Activated CD8-positive, alpha-beta memory T cell treated with anti-CD3 and anti-CD28 coated beads, Interleukin-2, amount 50 U/mL, for 1 hour (primary cell): ENCODE data around the gene GARIN1A.
"Not testable (repeated sequence)": the region's sequence is repeated elsewhere in the genome, so short reads cannot be mapped to it uniquely, and the experiment has no call there.

ENCODE experiments used
- DNase-seq: peaks from one replicate; pipeline ENCODE4 v3.0.0-alpha.2; 2020; ENCODE audit errors: extremely low read depth

GARIN1A gene

GRCh38 chr7:128683738-128684137 lies 11.6 kb downstream of the GARIN1A start:
- DNase-seq, result not testable (repeated sequence)

DNA sequence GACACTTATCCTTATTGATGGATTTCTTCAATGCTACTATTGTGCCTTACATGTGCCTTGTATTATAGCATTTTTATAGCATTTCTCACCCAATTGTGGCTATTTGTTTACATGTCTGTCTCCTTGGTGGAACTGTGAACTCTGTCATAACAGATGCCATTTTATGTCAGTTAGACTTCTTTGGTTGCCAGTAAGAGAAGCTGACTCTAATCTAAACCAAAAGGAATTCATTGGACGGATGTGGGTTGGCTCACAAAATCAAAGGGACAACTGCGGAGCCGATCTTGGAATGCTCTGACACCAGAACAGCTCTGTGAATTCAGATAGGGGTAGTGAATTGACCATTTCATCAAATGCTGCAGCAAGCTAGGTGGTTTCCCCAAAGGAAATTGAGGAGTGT lies 15.0 kb downstream of the GARIN1A start:
- no peak for DNase-seq

DNA sequence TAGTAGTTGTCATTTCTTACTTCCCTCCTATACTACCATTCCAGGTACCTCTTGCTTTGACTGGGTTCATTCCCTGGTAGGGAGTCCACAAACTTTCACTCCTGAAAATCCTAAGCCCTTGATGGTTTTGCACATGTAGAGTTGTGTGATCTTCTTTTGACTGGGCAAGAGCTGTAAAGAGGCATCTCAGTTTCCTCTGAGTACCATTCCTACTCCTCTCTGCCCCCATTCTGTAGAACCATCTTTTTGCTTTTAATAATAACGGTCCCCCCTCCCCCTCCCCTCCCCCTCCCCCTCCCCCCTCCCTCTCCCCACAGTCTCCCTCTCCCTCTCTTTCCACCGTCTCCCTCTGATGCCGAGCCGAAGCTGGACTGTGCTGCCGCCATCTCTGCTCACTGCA lies 16.4 kb downstream of the GARIN1A start:
- DNase-seq, result no peak

- not testable (repeated sequence) for DNase-seq
These were observed 17.3 kb downstream of the GARIN1A start for GRCh38 chr7:128689161-128689935.

DNA sequence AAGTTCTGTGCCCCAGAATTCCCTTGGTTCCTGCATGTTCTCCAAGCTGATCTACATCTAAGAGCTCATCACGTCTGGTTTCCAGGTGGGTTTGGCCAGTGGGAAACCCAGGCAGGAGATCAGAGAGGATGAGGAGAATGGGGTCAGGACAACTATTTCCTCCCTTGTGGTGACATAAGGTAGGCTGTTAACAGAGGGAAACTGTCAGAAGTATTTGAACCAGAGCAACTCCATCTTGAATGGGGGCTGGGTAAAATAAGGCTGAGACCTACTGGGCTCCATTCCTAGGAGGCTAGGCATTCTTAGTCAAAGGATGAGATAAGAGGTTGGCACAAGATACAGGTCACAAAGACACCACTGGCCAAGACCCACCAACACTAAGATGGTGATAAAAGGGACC lies 19.1 kb downstream of the GARIN1A start:
- DNase-seq, result no peak

DNA sequence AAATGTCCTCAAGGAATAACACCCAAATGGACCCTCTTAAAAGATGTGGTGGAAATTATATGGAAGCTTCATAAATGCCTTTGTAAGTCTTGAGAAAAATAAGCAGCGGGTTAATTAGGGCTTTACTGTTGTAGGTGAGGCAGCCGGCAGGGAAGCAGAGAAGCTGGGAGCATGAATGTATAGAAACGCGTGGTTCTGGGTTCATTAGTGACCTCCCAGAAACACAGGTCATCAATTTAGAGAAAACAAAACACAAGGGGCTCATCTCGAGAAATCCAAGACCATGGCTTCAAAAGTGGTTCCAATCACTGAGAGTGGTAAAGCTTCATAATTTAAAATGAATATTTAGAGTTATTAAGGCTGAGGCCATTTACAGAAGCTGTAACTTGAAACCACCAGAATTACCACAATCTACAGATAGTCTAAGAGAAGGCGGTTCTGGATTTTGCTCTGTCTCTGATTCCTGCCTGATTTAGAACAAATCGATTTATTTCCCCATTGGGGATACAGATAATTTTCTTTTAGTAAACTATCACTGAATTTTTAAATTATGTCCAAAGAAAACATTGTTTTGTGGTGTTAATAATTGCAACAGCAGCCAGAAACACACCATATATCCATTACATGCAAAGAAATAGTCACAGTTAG lies 20.7 kb downstream of the GARIN1A start:
- DNase-seq, result no peak

DNA sequence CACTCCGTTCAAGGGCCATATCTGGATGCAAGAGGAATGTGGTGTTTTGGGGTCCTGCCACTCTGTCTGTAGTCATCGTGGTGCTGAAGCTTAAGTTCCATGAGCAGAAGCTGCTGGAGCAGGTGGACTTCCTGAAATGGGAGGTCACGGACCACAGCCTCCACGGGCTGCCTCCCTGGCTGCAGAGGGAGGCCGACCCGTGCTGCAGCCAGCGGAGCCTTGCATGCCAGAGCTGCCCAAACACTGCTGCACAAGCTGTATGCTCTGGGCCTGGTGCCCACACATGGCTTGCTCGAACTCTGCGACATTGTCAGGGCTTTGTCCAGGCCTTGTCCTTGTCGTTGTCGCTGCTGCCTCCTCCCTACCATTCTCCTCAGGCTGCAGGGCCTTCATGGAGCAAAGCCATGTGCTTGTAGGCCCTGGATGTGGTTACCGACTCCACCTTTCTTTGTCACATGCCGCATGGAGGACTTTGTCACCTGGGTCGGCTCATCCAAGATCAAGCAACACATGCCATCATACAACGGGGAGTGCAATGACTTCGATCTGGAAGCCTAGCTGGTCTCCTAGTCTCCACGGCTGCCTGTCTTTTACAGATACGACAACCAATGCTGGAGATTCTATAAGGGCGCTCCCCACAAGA lies 21.4 kb downstream of the GARIN1A start:
- no peak for DNase-seq

GRCh38 chr7:128694738-128695137 lies 22.6 kb downstream of the GARIN1A start:
- DNase-seq, result no peak

GRCh38 chr7:128697302-128697905 lies 25.3 kb downstream of the GARIN1A start:
- no peak for DNase-seq

GRCh38 chr7:128699196-128699712 lies 27.2 kb downstream of the GARIN1A start:
- no peak for DNase-seq

- no peak for DNase-seq
These were observed 27.8 kb downstream of the GARIN1A start for GRCh38 chr7:128699895-128700294.

- no peak for DNase-seq
These were observed 29.1 kb downstream of the GARIN1A start for GRCh38 chr7:128701062-128701785.

- no peak for DNase-seq
These were observed 31.6 kb downstream of the GARIN1A start for GRCh38 chr7:128703609-128704241.

DNA sequence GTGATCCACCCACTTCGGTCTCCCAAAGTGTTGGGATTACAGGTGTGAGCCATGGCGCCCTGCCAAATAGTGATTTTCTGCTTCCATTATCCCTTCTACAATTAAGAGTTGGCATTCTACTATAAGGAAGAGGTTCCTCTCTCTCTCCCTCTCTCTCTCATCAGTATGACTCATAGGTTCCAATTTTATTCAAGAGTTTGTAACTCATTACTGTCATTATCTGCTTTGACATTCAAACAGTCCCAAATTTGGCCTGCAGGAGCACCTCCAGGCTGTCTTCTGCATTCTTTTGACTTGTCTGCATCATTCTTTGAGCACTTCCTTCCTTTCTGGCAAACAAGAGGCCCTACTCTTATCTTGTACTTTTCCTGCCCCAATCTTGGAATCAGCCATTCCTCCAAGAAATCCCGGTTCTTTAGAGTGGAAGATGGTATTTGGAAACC lies 33.8 kb downstream of the GARIN1A start:
- DNase-seq, result no peak

DNA sequence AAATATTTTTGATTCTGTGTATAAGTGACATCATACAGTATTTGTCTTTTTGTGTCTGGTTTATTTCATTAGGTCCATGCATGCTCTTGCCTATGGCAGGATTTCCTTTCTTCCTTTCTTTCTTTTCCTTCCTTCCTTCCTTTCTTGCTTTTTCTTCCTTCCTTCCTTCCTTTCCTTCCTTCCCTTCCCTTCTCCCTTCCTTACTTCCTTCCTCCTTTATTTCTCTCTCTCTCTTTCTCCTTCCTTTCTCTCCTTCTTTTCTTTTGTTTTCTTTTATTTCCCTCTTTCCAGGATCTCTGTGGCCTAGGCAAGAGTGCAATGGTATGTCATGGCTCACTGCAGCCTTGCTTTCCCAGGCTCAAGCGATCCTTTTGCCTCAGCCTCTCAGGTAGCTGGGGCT lies 35.7 kb downstream of the GARIN1A start:
- DNase-seq, result no peak

DNA sequence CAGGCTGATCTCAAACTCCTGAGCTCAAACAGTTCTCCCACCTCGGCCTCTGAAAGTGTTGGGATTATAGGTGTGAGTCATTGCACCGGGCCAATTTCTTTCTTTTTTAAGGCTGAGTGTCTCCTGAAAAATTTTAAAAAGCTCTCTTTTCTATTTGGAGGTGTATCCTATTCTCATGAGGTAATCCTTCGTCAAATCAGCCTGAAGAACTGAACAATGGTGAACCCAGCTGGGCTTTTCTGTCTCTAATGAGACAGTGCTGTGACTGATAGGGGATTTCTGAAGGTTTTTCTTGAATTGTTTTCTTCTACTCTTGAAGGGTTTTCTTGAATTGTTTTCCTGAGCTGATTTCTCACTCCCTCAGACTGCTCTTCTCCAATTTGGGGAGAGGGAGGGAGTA lies 36.1 kb downstream of the GARIN1A start:
- DNase-seq, result no peak

GRCh38 chr7:128708824-128709223 lies 36.7 kb downstream of the GARIN1A start:
- no peak for DNase-seq

DNA sequence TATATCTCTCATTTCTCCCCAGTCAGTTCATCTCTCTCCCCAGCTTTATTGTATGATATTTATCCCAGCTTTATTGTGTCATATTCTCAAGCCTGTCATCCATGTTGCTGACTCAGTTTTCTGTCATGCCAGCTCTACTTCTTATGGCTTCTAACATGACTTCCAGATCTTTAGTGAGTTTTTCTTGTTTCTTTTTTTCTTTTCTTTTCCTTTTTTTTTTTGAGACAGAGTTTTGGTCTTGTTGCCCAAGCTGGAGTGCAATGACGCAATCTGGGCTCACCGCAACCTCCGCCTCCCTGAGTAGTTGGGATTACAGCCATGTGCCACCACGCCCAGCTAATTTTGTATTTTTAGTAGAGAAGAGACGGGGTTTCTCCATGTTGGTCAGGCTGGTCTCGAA lies 38.4 kb downstream of the GARIN1A start:
- no peak for DNase-seq

DNA sequence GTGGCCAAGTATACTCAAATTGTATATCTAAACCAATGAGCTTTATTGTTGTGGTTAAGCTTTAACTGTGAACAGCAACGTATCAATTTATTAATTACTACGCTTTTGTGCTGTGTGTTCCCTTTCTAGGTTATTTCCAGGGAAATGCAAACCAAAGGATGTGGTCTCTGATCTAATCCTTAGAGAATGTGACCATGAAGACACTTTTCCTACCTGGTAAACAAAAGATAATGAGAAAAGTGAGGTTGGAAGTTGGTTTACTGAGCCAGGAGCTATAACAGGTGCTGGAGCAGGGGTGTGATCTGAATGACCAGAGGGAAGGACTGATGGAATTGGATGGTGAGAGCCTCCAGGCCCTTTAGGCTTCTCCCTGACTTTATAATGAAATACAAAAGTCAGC lies 41.7 kb downstream of the GARIN1A start:
- no peak for DNase-seq

DNA sequence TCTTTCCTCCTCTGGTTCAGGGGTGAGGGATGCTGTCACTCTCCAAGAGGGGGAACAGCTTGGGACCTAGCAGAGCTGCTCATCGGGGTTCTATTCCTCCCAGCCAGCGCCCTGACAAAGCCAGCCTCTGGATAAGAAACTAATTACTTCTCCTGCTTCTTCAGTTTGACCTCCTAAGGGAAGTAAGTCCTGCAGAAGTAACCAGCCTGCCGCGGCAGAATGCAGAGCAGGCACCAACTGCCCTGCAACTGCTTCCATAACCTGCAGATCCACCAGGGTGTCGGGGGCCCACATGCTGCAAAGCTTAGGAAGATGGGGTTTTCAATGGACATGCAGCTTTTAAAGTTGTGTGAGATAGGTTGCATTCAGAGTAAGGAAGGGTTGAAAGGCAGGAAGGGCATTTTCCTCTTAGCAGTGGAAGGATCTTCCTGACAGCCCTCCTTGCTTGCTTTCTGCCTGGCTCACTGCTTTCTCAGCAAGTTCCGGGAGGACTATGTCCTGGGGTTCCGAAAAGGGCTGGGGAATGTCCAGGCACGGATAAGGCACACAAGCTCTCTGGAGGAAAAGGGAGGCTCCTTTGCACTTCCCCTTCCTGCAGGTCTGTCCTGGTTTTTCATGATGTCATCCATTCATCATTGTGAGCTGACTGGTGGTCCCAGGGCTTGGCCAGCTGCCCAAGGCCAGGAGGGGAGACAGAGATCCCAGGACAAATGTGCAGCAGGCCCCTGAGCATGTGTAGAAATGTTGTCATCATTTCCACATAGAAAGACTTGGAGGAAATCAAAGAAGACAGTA lies 42.8 kb downstream of the GARIN1A start:
- DNase-seq, result no peak
